Measurements from ENCODE around the gene SLFN14.
"Not testable (repeated sequence)": the region's sequence is repeated elsewhere in the genome, so short reads cannot be mapped to it uniquely, and the experiment has no call there.

Gene SLFN14

GRCh38 chr17:35546487-35546886, 14.1 kb downstream of the SLFN14 start:
- CTCF ChIA-PET, result no interaction called here
- peaks cover 26% of the 10 kb centered on the region for H3K4me1 Mint-ChIP-seq
- peaks cover 7% of the 10 kb centered on the region for H3K36me3 Mint-ChIP-seq
- no peak for DNase-seq
- H3K27me3 Mint-ChIP-seq, result peaks cover 9% of the 10 kb centered on the region
- H3K27ac Mint-ChIP-seq, result no peak overlapping the region
- no peak overlapping the region for H3K4me3 Mint-ChIP-seq
- peaks cover 4% of the 10 kb centered on the region for H3K9me3 Mint-ChIP-seq

- DNase-seq, result no peak
- CTCF ChIA-PET, result interaction anchor here (0.6 kb wide), 1 partner anchor 11 kb away, joined by 3 read pairs; no protein-coding TSS in a partner anchor
- H3K9me3 Mint-ChIP-seq, result peaks cover 4% of the 10 kb centered on the region
- no peak overlapping the region for H3K4me3 Mint-ChIP-seq
- peaks cover 9% of the 10 kb centered on the region for H3K27me3 Mint-ChIP-seq
- H3K4me1 Mint-ChIP-seq, result peaks cover 37% of the 10 kb centered on the region
- H3K36me3 Mint-ChIP-seq, result peaks cover 7% of the 10 kb centered on the region
- H3K27ac Mint-ChIP-seq, result no peak overlapping the region
Measured at GRCh38 chr17:35545150-35545549, 15.5 kb downstream of the SLFN14 start.

- no peak for DNase-seq
- H3K4me1 Mint-ChIP-seq, result peaks cover 50% of the 10 kb centered on the region
- H3K9me3 Mint-ChIP-seq, result peaks cover 4% of the 10 kb centered on the region
- CTCF ChIA-PET, result no interaction called here
- peaks cover 7% of the 10 kb centered on the region for H3K36me3 Mint-ChIP-seq
- peaks cover 9% of the 10 kb centered on the region for H3K27me3 Mint-ChIP-seq
- H3K27ac Mint-ChIP-seq, result no peak overlapping the region
- H3K4me3 Mint-ChIP-seq, result no peak overlapping the region
Measured at GRCh38 chr17:35543856-35544255, 16.8 kb downstream of the SLFN14 start.

- no peak for DNase-seq
- H3K36me3 Mint-ChIP-seq, result peaks cover 7% of the 10 kb centered on the region
- H3K4me3 Mint-ChIP-seq, result no peak overlapping the region
- CTCF ChIA-PET, result interaction anchor here (0.7 kb wide), 1 partner anchor 9 kb away, joined by 4 read pairs; no protein-coding TSS in a partner anchor
- peaks cover 5% of the 10 kb centered on the region for H3K27me3 Mint-ChIP-seq
- no peak overlapping the region for H3K27ac Mint-ChIP-seq
- peaks cover 4% of the 10 kb centered on the region for H3K9me3 Mint-ChIP-seq
- peaks cover 59% of the 10 kb centered on the region for H3K4me1 Mint-ChIP-seq
Measured at GRCh38 chr17:35542990-35543389, 17.6 kb downstream of the SLFN14 start.

GRCh38 chr17:35541434-35541833, 19.2 kb downstream of the SLFN14 start:
- CTCF ChIA-PET, result interaction anchor here (1.0 to 1.2 kb wide), 3 partner anchors 8 to 228 kb away, joined by 3 to 6 read pairs (median 4); no protein-coding TSS in a partner anchor
- H3K4me1 Mint-ChIP-seq, result peaks cover 62% of the 10 kb centered on the region
- H3K9me3 Mint-ChIP-seq, result peaks cover 4% of the 10 kb centered on the region

GRCh38 chr17:35540589-35541404, 19.8 kb downstream of the SLFN14 start:
- peaks cover 62% of the 10 kb centered on the region for H3K4me1 Mint-ChIP-seq
- H3K4me3 Mint-ChIP-seq, result peak overlapping the region; percentile 81
- H3K27me3 Mint-ChIP-seq, result no peaks in the 10 kb centered on the region
- CTCF ChIA-PET, result interaction anchor here (0.9 to 8.1 kb wide), 6 partner anchors 7 to 228 kb away, joined by 3 to 86 read pairs (median 5); partner anchors contain the start of gene PEX12
- peaks cover 4% of the 10 kb centered on the region for H3K9me3 Mint-ChIP-seq
- peak overlapping the region; percentile 100 for H3K27ac Mint-ChIP-seq
- peak; percentile 52 for DNase-seq
- H3K36me3 Mint-ChIP-seq, result peaks cover 21% of the 10 kb centered on the region

More at GRCh38 chr17:35541434-35541833, 19.2 kb downstream of the SLFN14 start:
- H3K4me3 Mint-ChIP-seq, result peak overlapping the region; percentile 81
- DNase-seq, result no peak
- H3K27ac Mint-ChIP-seq, result peak overlapping the region; percentile 100
- peaks cover 5% of the 10 kb centered on the region for H3K27me3 Mint-ChIP-seq
- H3K36me3 Mint-ChIP-seq, result peaks cover 19% of the 10 kb centered on the region

- Mint-ChIP-seq H3K4me1 (peaks cover 57% of the 10 kb centered on the region), H3K4me3 (peak overlapping the region; percentile 81), H3K27me3 (no peaks in the 10 kb centered on the region), H3K9me3 (no peaks in the 10 kb centered on the region), H3K36me3 (peaks cover 25% of the 10 kb centered on the region), H3K27ac (peak overlapping the region; percentile 100)
- no peak for DNase-seq
- CTCF ChIA-PET, result interaction anchor here (0.7 to 8.1 kb wide), 8 partner anchors 39 to 372 kb away, joined by 3 to 86 read pairs (median 4); partner anchors contain the start of genes PEX12 and SLFN11
Measured at GRCh38 chr17:35539659-35540026, 21.0 kb downstream of the SLFN14 start.

GRCh38 chr17:35537601-35538141, 22.9 kb downstream of the SLFN14 start, which contains the start of gene SLFN12L:
SLFN12L (minus strand) TSS chr17:35537678; CDS start chr17:35522364, 15,314 bp downstream.
- Mint-ChIP-seq H3K4me3 (peak within 1 kb of the TSS; percentile 78), H3K9me3 (no peaks in the 10 kb centered on the region), H3K27me3 (no peaks in the 10 kb centered on the region), H3K27ac (peak within 1 kb of the TSS; percentile 100), H3K36me3 (peaks cover 34% of the 10 kb centered on the region), H3K4me1 (peaks cover 51% of the 10 kb centered on the region)
- CTCF ChIA-PET, result interaction anchor here (1.0 to 8.1 kb wide), 7 partner anchors 41 to 418 kb away, joined by 3 to 86 read pairs (median 5); partner anchors contain the start of genes PEX12, RAD51D and SLFN5
- peak; percentile 56 for DNase-seq

- no peaks in the 10 kb centered on the region for H3K27me3 Mint-ChIP-seq
Measured at GRCh38 chr17:35536664-35537171, 23.9 kb downstream of the SLFN14 start.

GRCh38 chr17:35535406-35535805, 25.2 kb downstream of the SLFN14 start:
- Mint-ChIP-seq H3K4me1 (peaks cover 56% of the 10 kb centered on the region), H3K36me3 (peaks cover 43% of the 10 kb centered on the region), H3K4me3 (peak overlapping the region; percentile 78), H3K27ac (peak overlapping the region; percentile 100)
- CTCF ChIA-PET, result interaction anchor here (0.9 to 8.1 kb wide), 5 partner anchors 13 to 401 kb away, joined by 3 to 86 read pairs (median 3); partner anchors contain the start of gene PEX12
- not testable (repeated sequence) for H3K9me3 Mint-ChIP-seq, H3K27me3 Mint-ChIP-seq, DNase-seq

More at GRCh38 chr17:35536664-35537171, 23.9 kb downstream of the SLFN14 start:
- Mint-ChIP-seq H3K36me3 (peaks cover 37% of the 10 kb centered on the region), H3K4me3 (peak overlapping the region; percentile 78), H3K9me3 (no peaks in the 10 kb centered on the region), H3K27ac (peak overlapping the region; percentile 100), H3K4me1 (peaks cover 57% of the 10 kb centered on the region)
- DNase-seq, result peak; percentile 42
- CTCF ChIA-PET, result interaction anchor here (1.3 to 8.1 kb wide), 3 partner anchors 14 to 268 kb away, joined by 3 to 86 read pairs (median 26); no protein-coding TSS in a partner anchor

GRCh38 chr17:35534576-35535093, 26.0 kb downstream of the SLFN14 start:
- Mint-ChIP-seq H3K9me3 (no peaks in the 10 kb centered on the region), H3K27ac (peak overlapping the region; percentile 100), H3K4me3 (peak overlapping the region; percentile 78), H3K4me1 (peaks cover 55% of the 10 kb centered on the region), H3K36me3 (peaks cover 48% of the 10 kb centered on the region), H3K27me3 (no peaks in the 10 kb centered on the region)
- CTCF ChIA-PET, result interaction anchor here (0.7 to 8.1 kb wide), 8 partner anchors 10 to 401 kb away, joined by 3 to 86 read pairs (median 3); partner anchors contain the start of gene PEX12
- no peak for DNase-seq

- Mint-ChIP-seq H3K27ac (no peak overlapping the region), H3K27me3 (no peaks in the 10 kb centered on the region), H3K36me3 (peaks cover 68% of the 10 kb centered on the region), H3K4me3 (peak overlapping the region; percentile 34), H3K4me1 (peaks cover 68% of the 10 kb centered on the region), H3K9me3 (peaks cover 8% of the 10 kb centered on the region)
- DNase-seq, result no peak
- CTCF ChIA-PET, result interaction anchor here (2.1 kb wide), 1 partner anchor 218 kb away, joined by 7 read pairs; no protein-coding TSS in a partner anchor
Measured at GRCh38 chr17:35531160-35531559, 29.5 kb downstream of the SLFN14 start.

GRCh38 chr17:35529866-35530265, 30.8 kb downstream of the SLFN14 start:
- H3K36me3 Mint-ChIP-seq, result peaks cover 72% of the 10 kb centered on the region
- H3K27me3 Mint-ChIP-seq, result no peaks in the 10 kb centered on the region
- H3K9me3 Mint-ChIP-seq, result peaks cover 8% of the 10 kb centered on the region
- H3K4me3 Mint-ChIP-seq, result no peak overlapping the region
- peaks cover 81% of the 10 kb centered on the region for H3K4me1 Mint-ChIP-seq
- CTCF ChIA-PET, result no interaction called here
- H3K27ac Mint-ChIP-seq, result no peak overlapping the region
- no peak for DNase-seq

GRCh38 chr17:35529326-35529725, 31.3 kb downstream of the SLFN14 start:
- CTCF ChIA-PET, H3K27me3 Mint-ChIP-seq, DNase-seq, H3K9me3 Mint-ChIP-seq, H3K27ac Mint-ChIP-seq, H3K4me3 Mint-ChIP-seq: not testable (repeated sequence)
- H3K36me3 Mint-ChIP-seq, result peaks cover 71% of the 10 kb centered on the region
- peaks cover 82% of the 10 kb centered on the region for H3K4me1 Mint-ChIP-seq
